Measurements from ENCODE around the gene LRP3.
"Not testable (repeated sequence)": the region's sequence is repeated elsewhere in the genome, so short reads cannot be mapped to it uniquely, and the experiment has no call there.

Gene LRP3

GRCh38 chr19:33186431-33187182 lies 7.5 kb upstream of the LRP3 start:
- no peak overlapping the region for H3K27ac ChIP-seq (ENCODE audit: low read depth, low read length)
- H3K27me3 ChIP-seq (ENCODE audit: control insufficient read depth, insufficient read depth, low read length) = no peaks in the 10 kb centered on the region

GRCh38 chr19:33187183-33187540 lies 7.0 kb upstream of the LRP3 start:
- no peaks in the 10 kb centered on the region for H3K36me3 ChIP-seq (ENCODE audit: control insufficient read depth, insufficient read depth, low read length)
- no peak overlapping the region for H3K27ac ChIP-seq (ENCODE audit: low read depth, low read length)
- no peak overlapping the region for H3K9ac ChIP-seq (ENCODE audit: low read length)
- H3K4me1 ChIP-seq (ENCODE audit: control insufficient read depth, insufficient read depth, low read length) = no peaks in the 10 kb centered on the region
- no peaks in the 10 kb centered on the region for H3K27me3 ChIP-seq (ENCODE audit: control insufficient read depth, insufficient read depth, low read length)
- no peak overlapping the region for H3K4me3 ChIP-seq (ENCODE audit: low read length)

More at GRCh38 chr19:33186431-33187182, 7.5 kb upstream of the LRP3 start:
- no peak overlapping the region for H3K4me3 ChIP-seq (ENCODE audit: low read length)
- no peaks in the 10 kb centered on the region for H3K4me1 ChIP-seq (ENCODE audit: control insufficient read depth, insufficient read depth, low read length)
- H3K36me3 ChIP-seq (ENCODE audit: control insufficient read depth, insufficient read depth, low read length) = no peaks in the 10 kb centered on the region
- no peak overlapping the region for H3K9ac ChIP-seq (ENCODE audit: low read length)

- no peak overlapping the region for H3K27ac ChIP-seq (ENCODE audit: low read depth, low read length)
- no peaks in the 10 kb centered on the region for H3K36me3 ChIP-seq (ENCODE audit: control insufficient read depth, insufficient read depth, low read length)
- H3K27me3 ChIP-seq (ENCODE audit: control insufficient read depth, insufficient read depth, low read length) = no peaks in the 10 kb centered on the region
- H3K4me3 ChIP-seq (ENCODE audit: low read length) = no peak overlapping the region
- no peaks in the 10 kb centered on the region for H3K4me1 ChIP-seq (ENCODE audit: control insufficient read depth, insufficient read depth, low read length)
- H3K9ac ChIP-seq (ENCODE audit: low read length) = no peak overlapping the region
Measured at GRCh38 chr19:33189453-33189852, 4.7 kb upstream of the LRP3 start.

GRCh38 chr19:33191092-33191491 lies 3.0 kb upstream of the LRP3 start:
- H3K36me3 ChIP-seq (ENCODE audit: control insufficient read depth, insufficient read depth, low read length); H3K27ac ChIP-seq (ENCODE audit: low read depth, low read length); H3K4me1 ChIP-seq (ENCODE audit: control insufficient read depth, insufficient read depth, low read length); H3K4me3 ChIP-seq (ENCODE audit: low read length); H3K9ac ChIP-seq (ENCODE audit: low read length); H3K27me3 ChIP-seq (ENCODE audit: control insufficient read depth, insufficient read depth, low read length): not testable (repeated sequence)

- no peak overlapping the region for H3K27ac ChIP-seq (ENCODE audit: low read depth, low read length)
- H3K27me3 ChIP-seq (ENCODE audit: control insufficient read depth, insufficient read depth, low read length) = no peaks in the 10 kb centered on the region
- no peaks in the 10 kb centered on the region for H3K36me3 ChIP-seq (ENCODE audit: control insufficient read depth, insufficient read depth, low read length)
- H3K4me3 ChIP-seq (ENCODE audit: low read length) = no peak overlapping the region
- H3K9ac ChIP-seq (ENCODE audit: low read length) = no peak overlapping the region
- peaks cover 4% of the 10 kb centered on the region for H3K4me1 ChIP-seq (ENCODE audit: control insufficient read depth, insufficient read depth, low read length)
Measured at GRCh38 chr19:33191501-33191900, 2.6 kb upstream of the LRP3 start.

- no peaks in the 10 kb centered on the region for H3K27me3 ChIP-seq (ENCODE audit: control insufficient read depth, insufficient read depth, low read length)
- H3K4me3 ChIP-seq (ENCODE audit: low read length) = no peak overlapping the region
- no peak overlapping the region for H3K9ac ChIP-seq (ENCODE audit: low read length)
- H3K4me1 ChIP-seq (ENCODE audit: control insufficient read depth, insufficient read depth, low read length) = peaks cover 4% of the 10 kb centered on the region
- H3K36me3 ChIP-seq (ENCODE audit: control insufficient read depth, insufficient read depth, low read length) = no peaks in the 10 kb centered on the region
- no peak overlapping the region for H3K27ac ChIP-seq (ENCODE audit: low read depth, low read length)
Measured at GRCh38 chr19:33192010-33192409, 2.1 kb upstream of the LRP3 start.

GRCh38 chr19:33193269-33193864 lies 763 bp upstream of the LRP3 start:
- H3K4me3 ChIP-seq (ENCODE audit: low read length) = peak overlapping the region; percentile 51
- peaks cover 4% of the 10 kb centered on the region for H3K4me1 ChIP-seq (ENCODE audit: control insufficient read depth, insufficient read depth, low read length)
- no peak overlapping the region for H3K27ac ChIP-seq (ENCODE audit: low read depth, low read length)
- no peak overlapping the region for H3K9ac ChIP-seq (ENCODE audit: low read length)
- no peaks in the 10 kb centered on the region for H3K27me3 ChIP-seq (ENCODE audit: control insufficient read depth, insufficient read depth, low read length)
- peaks cover 3% of the 10 kb centered on the region for H3K36me3 ChIP-seq (ENCODE audit: control insufficient read depth, insufficient read depth, low read length)

GRCh38 chr19:33194532-33194885 lies 379 bp downstream of the LRP3 start:
- H3K4me3 ChIP-seq (ENCODE audit: low read length) = peak overlapping the region; percentile 60
- peaks cover 3% of the 10 kb centered on the region for H3K36me3 ChIP-seq (ENCODE audit: control insufficient read depth, insufficient read depth, low read length)
- H3K27me3 ChIP-seq (ENCODE audit: control insufficient read depth, insufficient read depth, low read length) = no peaks in the 10 kb centered on the region
- no peak overlapping the region for H3K9ac ChIP-seq (ENCODE audit: low read length)
- peak overlapping the region; percentile 31 for H3K27ac ChIP-seq (ENCODE audit: low read depth, low read length)
- H3K4me1 ChIP-seq (ENCODE audit: control insufficient read depth, insufficient read depth, low read length) = peaks cover 4% of the 10 kb centered on the region

- H3K36me3 ChIP-seq (ENCODE audit: control insufficient read depth, insufficient read depth, low read length) = peaks cover 3% of the 10 kb centered on the region
Measured at GRCh38 chr19:33194886-33195644, 935 bp downstream of the LRP3 start.

GRCh38 chr19:33195645-33196347 lies 1.7 kb downstream of the LRP3 start:
- Histone ChIP-seq H3K9ac (ENCODE audit: low read length) (no peak overlapping the region), H3K27ac (ENCODE audit: low read depth, low read length) (peak overlapping the region; percentile 51), H3K36me3 (ENCODE audit: control insufficient read depth, insufficient read depth, low read length) (peaks cover 3% of the 10 kb centered on the region), H3K4me1 (ENCODE audit: control insufficient read depth, insufficient read depth, low read length) (peaks cover 4% of the 10 kb centered on the region), H3K4me3 (ENCODE audit: low read length) (peak overlapping the region; percentile 60), H3K27me3 (ENCODE audit: control insufficient read depth, insufficient read depth, low read length) (no peaks in the 10 kb centered on the region)

More at GRCh38 chr19:33194886-33195644, 935 bp downstream of the LRP3 start:
- Histone ChIP-seq H3K27ac (ENCODE audit: low read depth, low read length) (peak overlapping the region; percentile 31), H3K27me3 (ENCODE audit: control insufficient read depth, insufficient read depth, low read length) (no peaks in the 10 kb centered on the region), H3K9ac (ENCODE audit: low read length) (no peak overlapping the region), H3K4me3 (ENCODE audit: low read length) (peak overlapping the region; percentile 60), H3K4me1 (ENCODE audit: control insufficient read depth, insufficient read depth, low read length) (peaks cover 4% of the 10 kb centered on the region)

GRCh38 chr19:33196446-33197193 lies 2.5 kb downstream of the LRP3 start:
- H3K9ac ChIP-seq (ENCODE audit: low read length) = no peak overlapping the region
- no peaks in the 10 kb centered on the region for H3K27me3 ChIP-seq (ENCODE audit: control insufficient read depth, insufficient read depth, low read length)
- H3K4me3 ChIP-seq (ENCODE audit: low read length) = no peak overlapping the region
- peaks cover 3% of the 10 kb centered on the region for H3K36me3 ChIP-seq (ENCODE audit: control insufficient read depth, insufficient read depth, low read length)
- peaks cover 4% of the 10 kb centered on the region for H3K4me1 ChIP-seq (ENCODE audit: control insufficient read depth, insufficient read depth, low read length)
- no peak overlapping the region for H3K27ac ChIP-seq (ENCODE audit: low read depth, low read length)

GRCh38 chr19:33197591-33198000 lies 3.5 kb downstream of the LRP3 start:
- Histone ChIP-seq H3K4me3 (ENCODE audit: low read length) (no peak overlapping the region), H3K27me3 (ENCODE audit: control insufficient read depth, insufficient read depth, low read length) (no peaks in the 10 kb centered on the region), H3K4me1 (ENCODE audit: control insufficient read depth, insufficient read depth, low read length) (peaks cover 4% of the 10 kb centered on the region), H3K36me3 (ENCODE audit: control insufficient read depth, insufficient read depth, low read length) (peaks cover 3% of the 10 kb centered on the region), H3K27ac (ENCODE audit: low read depth, low read length) (no peak overlapping the region), H3K9ac (ENCODE audit: low read length) (no peak overlapping the region)

Measured in rectal smooth muscle tissue (tissue), 1 donor.